Measurements from ENCODE around the gene AVP. TPM values are rescaled to one million over a fixed set of nuclear protein-coding genes. Genes with fewer than 3 reads are reported as not detected.

AVP gene
- total RNA-seq, 1 donor from 2014 or later, result not detected

GRCh38 chr20:3115190-3116107, 30.9 kb upstream of the AVP start:
- intact Hi-C loops (cut with DNase I), result no loop called here
- DNase-seq, result no peak

GRCh38 chr20:3111995-3112394, 27.5 kb upstream of the AVP start:
- no peak for TF ChIP-seq CTCF (IDR thresholded peaks at IDR 0.05)
- H3K4me3 ChIP-seq, result no peak overlapping the region
- ATAC-seq (no peak), DNase-seq (no peak)
- H3K36me3 ChIP-seq, result peaks cover 42% of the 10 kb centered on the region
- H3K9me3 ChIP-seq, result no peaks in the 10 kb centered on the region
- intact Hi-C loops (cut with DNase I), result no loop called here
- no peaks in the 10 kb centered on the region for H3K27me3 ChIP-seq (ENCODE audit: low read depth)
- H3K4me1 ChIP-seq, result peaks cover 8% of the 10 kb centered on the region
- no peak overlapping the region for H3K27ac ChIP-seq

More at GRCh38 chr20:3115190-3116107, 30.9 kb upstream of the AVP start:
- H3K9me3 ChIP-seq, result no peaks in the 10 kb centered on the region
- ATAC-seq, result peak; percentile 30 to 60
- TF ChIP-seq CTCF (IDR thresholded peaks at IDR 0.05), result peak; percentile 84
- H3K4me3 ChIP-seq, result no peak overlapping the region
- H3K36me3 ChIP-seq, result peaks cover 18% of the 10 kb centered on the region
- peaks cover 8% of the 10 kb centered on the region for H3K4me1 ChIP-seq
- no peaks in the 10 kb centered on the region for H3K27me3 ChIP-seq (ENCODE audit: low read depth)
- no peak overlapping the region for H3K27ac ChIP-seq

- no peaks in the 10 kb centered on the region for H3K27me3 ChIP-seq (ENCODE audit: low read depth)
- DNase-seq (no peak), ATAC-seq (no peak)
- H3K9me3 ChIP-seq, result no peaks in the 10 kb centered on the region
- no peak overlapping the region for H3K4me3 ChIP-seq
- no peak for TF ChIP-seq CTCF (IDR thresholded peaks at IDR 0.05)
- H3K27ac ChIP-seq, result no peak overlapping the region
- peaks cover 8% of the 10 kb centered on the region for H3K4me1 ChIP-seq
- intact Hi-C loops (cut with DNase I), result no loop called here
- peaks cover 47% of the 10 kb centered on the region for H3K36me3 ChIP-seq
Measured at GRCh38 chr20:3111507-3111906, 27.0 kb upstream of the AVP start.

- no peak for TF ChIP-seq CTCF (IDR thresholded peaks at IDR 0.05)
- ATAC-seq (no peak), DNase-seq (no peak)
- H3K4me3 ChIP-seq, result no peak overlapping the region
- H3K9me3 ChIP-seq, result no peaks in the 10 kb centered on the region
- peaks cover 42% of the 10 kb centered on the region for H3K36me3 ChIP-seq
- no peaks in the 10 kb centered on the region for H3K27me3 ChIP-seq (ENCODE audit: low read depth)
- H3K4me1 ChIP-seq, result no peaks in the 10 kb centered on the region
- intact Hi-C loops (cut with DNase I), result no loop called here
- no peak overlapping the region for H3K27ac ChIP-seq
Measured at GRCh38 chr20:3109350-3110302, 25.1 kb upstream of the AVP start.

- peaks cover 30% of the 10 kb centered on the region for H3K36me3 ChIP-seq
- no peaks in the 10 kb centered on the region for H3K27me3 ChIP-seq (ENCODE audit: low read depth)
- DNase-seq (no peak), ATAC-seq (no peak)
- no peaks in the 10 kb centered on the region for H3K9me3 ChIP-seq
- H3K27ac ChIP-seq, result no peak overlapping the region
- H3K4me1 ChIP-seq, result no peaks in the 10 kb centered on the region
- intact Hi-C loops (cut with DNase I), result no loop called here
- no peak overlapping the region for H3K4me3 ChIP-seq
- no peak for TF ChIP-seq CTCF (IDR thresholded peaks at IDR 0.05)
Measured at GRCh38 chr20:3107464-3108025, 23.0 kb upstream of the AVP start.
